ENCODE data around the gene CADPS2. TPM values are rescaled to one million over a fixed set of nuclear protein-coding genes. Genes with fewer than 3 reads are reported as not detected.

The CADPS2 gene
- total RNA-seq, 3 donors from 2014 or later (not counting 1 experiment from before 2014, with no cell fraction given) = not detected

DNA sequence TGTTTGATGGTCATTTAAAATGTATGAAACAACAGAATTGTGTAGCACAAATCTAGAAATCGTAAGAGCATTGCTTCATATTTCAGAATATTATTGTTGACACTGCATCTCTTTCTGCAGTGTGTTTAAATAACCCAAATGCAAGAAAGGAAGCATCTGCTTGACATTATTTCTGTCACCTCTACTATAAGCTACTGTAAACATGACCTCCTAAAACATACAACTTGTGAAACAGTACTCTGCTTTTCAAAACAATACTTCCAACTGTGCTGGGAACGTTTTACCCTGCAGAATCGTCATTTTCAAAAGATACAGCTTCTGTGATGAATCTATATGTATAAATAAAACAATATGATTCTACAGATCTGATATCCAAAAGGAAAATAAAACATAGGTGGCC is 269.3 kb downstream of the CADPS2 start:
- no peaks in the 10 kb centered on the region for H3K9me3 ChIP-seq (ENCODE audit: control insufficient read depth, insufficient read depth, low read length)
- H3K9me3 Mint-ChIP-seq = peaks cover 6 to 7% of the 10 kb centered on the region in 2 donors
- no peak overlapping the region for H3K4me3 Mint-ChIP-seq
- H3K27ac ChIP-seq (ENCODE audit: low read length) = no peak overlapping the region
- DNase-seq (no peak), ATAC-seq (no peak)
- intact Hi-C loops (cut with micrococcal nuclease) = no loop called here
- no peak overlapping the region for H3K27ac Mint-ChIP-seq
- WGBS (ENCODE audit: insufficient coverage) = 86% methylated on average over 1 of the region's 3 CpGs
- no peaks in the 10 kb centered on the region for H3K27me3 ChIP-seq (ENCODE audit: control insufficient read depth, insufficient read depth, low read length)
- H3K4me1 ChIP-seq (ENCODE audit: control insufficient read depth, insufficient read depth, low read length) = no peaks in the 10 kb centered on the region
- H3K27me3 Mint-ChIP-seq (ENCODE audit: low read depth in 2 of 2) = no peaks in the 10 kb centered on the region
- TF ChIP-seq CTCF (IDR thresholded peaks at IDR 0.05) = no peak
- no peaks in the 10 kb centered on the region for H3K36me3 Mint-ChIP-seq
- H3K4me1 Mint-ChIP-seq = no peaks in the 10 kb centered on the region
- H3K4me3 ChIP-seq (ENCODE audit: low read length) = no peak overlapping the region
- no peaks in the 10 kb centered on the region for H3K36me3 ChIP-seq (ENCODE audit: control insufficient read depth, insufficient read depth, low read length)

- H3K4me3 ChIP-seq (ENCODE audit: low read length) = no peak overlapping the region
- DNase-seq (no peak), ATAC-seq (no peak)
- no peaks in the 10 kb centered on the region for H3K4me1 Mint-ChIP-seq
- H3K9me3 ChIP-seq (ENCODE audit: control insufficient read depth, insufficient read depth, low read length) = no peaks in the 10 kb centered on the region
- H3K4me1 ChIP-seq (ENCODE audit: control insufficient read depth, insufficient read depth, low read length) = no peaks in the 10 kb centered on the region
- no peak overlapping the region for H3K27ac ChIP-seq (ENCODE audit: low read length)
- intact Hi-C loops (cut with micrococcal nuclease) = no loop called here
- no peaks in the 10 kb centered on the region for H3K27me3 Mint-ChIP-seq (ENCODE audit: low read depth in 2 of 2)
- peaks cover 3% of the 10 kb centered on the region for H3K36me3 Mint-ChIP-seq
- 90% methylated on average over 2 of the region's 2 CpGs for WGBS (ENCODE audit: insufficient coverage)
- peaks cover under 1 to 11% of the 10 kb centered on the region in 2 donors for H3K9me3 Mint-ChIP-seq
- H3K4me3 Mint-ChIP-seq = no peak overlapping the region
- no peaks in the 10 kb centered on the region for H3K27me3 ChIP-seq (ENCODE audit: control insufficient read depth, insufficient read depth, low read length)
- H3K27ac Mint-ChIP-seq = no peak overlapping the region
- H3K36me3 ChIP-seq (ENCODE audit: control insufficient read depth, insufficient read depth, low read length) = no peaks in the 10 kb centered on the region
- TF ChIP-seq CTCF (IDR thresholded peaks at IDR 0.05) = no peak
Observed at GRCh38 chr7:122605929-122606328, 280.3 kb downstream of the CADPS2 start.

DNA sequence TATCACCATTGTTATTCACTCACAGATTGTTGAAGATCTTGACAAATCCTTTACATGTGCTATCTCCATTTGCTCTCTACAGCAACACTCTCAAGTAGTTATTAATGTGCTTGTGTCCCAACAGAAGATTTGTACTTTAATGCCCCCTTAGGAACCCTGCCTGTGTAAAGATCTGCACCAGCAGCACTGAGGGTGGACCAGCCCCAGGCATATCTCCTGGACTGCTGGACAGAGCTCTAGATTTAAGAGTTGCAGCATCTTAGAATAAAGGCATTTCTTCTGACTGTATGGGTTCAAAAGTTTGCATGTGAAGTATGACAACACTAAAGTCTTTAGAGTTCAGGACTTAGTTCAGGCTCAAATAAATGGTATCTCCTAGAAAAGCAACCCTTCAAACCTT is 282.0 kb downstream of the CADPS2 start:
- Mint-ChIP-seq H3K36me3 (no peaks in the 10 kb centered on the region), H3K27me3 (ENCODE audit: low read depth in 2 of 2) (no peaks in the 10 kb centered on the region), H3K4me1 (no peaks in the 10 kb centered on the region), H3K27ac (no peak overlapping the region), H3K9me3 (peaks cover 0 to 7% of the 10 kb centered on the region in 2 donors), H3K4me3 (no peak overlapping the region)
- no peak for TF ChIP-seq CTCF (IDR thresholded peaks at IDR 0.05)
- H3K4me3 ChIP-seq (ENCODE audit: low read length) = no peak overlapping the region
- no peaks in the 10 kb centered on the region for H3K27me3 ChIP-seq (ENCODE audit: control insufficient read depth, insufficient read depth, low read length)
- DNase-seq = no peak
- no peak for ATAC-seq
- no peaks in the 10 kb centered on the region for H3K36me3 ChIP-seq (ENCODE audit: control insufficient read depth, insufficient read depth, low read length)
- intact Hi-C loops (cut with micrococcal nuclease) = no loop called here
- no peaks in the 10 kb centered on the region for H3K9me3 ChIP-seq (ENCODE audit: control insufficient read depth, insufficient read depth, low read length)
- H3K27ac ChIP-seq (ENCODE audit: low read length) = no peak overlapping the region
- H3K4me1 ChIP-seq (ENCODE audit: control insufficient read depth, insufficient read depth, low read length) = no peaks in the 10 kb centered on the region

GRCh38 chr7:122602800-122603199 is 283.5 kb downstream of the CADPS2 start:
- H3K4me1 Mint-ChIP-seq = no peaks in the 10 kb centered on the region
- H3K27ac Mint-ChIP-seq = no peak overlapping the region
- H3K36me3 Mint-ChIP-seq = no peaks in the 10 kb centered on the region
- no peak overlapping the region for H3K4me3 Mint-ChIP-seq
- Histone ChIP-seq H3K36me3 (ENCODE audit: control insufficient read depth, insufficient read depth, low read length) (no peaks in the 10 kb centered on the region), H3K27ac (ENCODE audit: low read length) (no peak overlapping the region), H3K27me3 (ENCODE audit: control insufficient read depth, insufficient read depth, low read length) (no peaks in the 10 kb centered on the region), H3K9me3 (ENCODE audit: control insufficient read depth, insufficient read depth, low read length) (no peaks in the 10 kb centered on the region), H3K4me1 (ENCODE audit: control insufficient read depth, insufficient read depth, low read length) (no peaks in the 10 kb centered on the region), H3K4me3 (ENCODE audit: low read length) (no peak overlapping the region)
- peaks cover 0 to 7% of the 10 kb centered on the region in 2 donors for H3K9me3 Mint-ChIP-seq
- ATAC-seq (no peak), DNase-seq (no peak)
- intact Hi-C loops (cut with micrococcal nuclease) = no loop called here
- WGBS (ENCODE audit: insufficient coverage) = 60% methylated on average over 2 of the region's 2 CpGs
- no peak for TF ChIP-seq CTCF (IDR thresholded peaks at IDR 0.05)
- no peaks in the 10 kb centered on the region for H3K27me3 Mint-ChIP-seq (ENCODE audit: low read depth in 2 of 2)
